ENCODE data around the gene TUBG2.
A peak's percentile ranks its signal among the peaks of the same experiment; 100 is the strongest.

TUBG2 gene

DNA sequence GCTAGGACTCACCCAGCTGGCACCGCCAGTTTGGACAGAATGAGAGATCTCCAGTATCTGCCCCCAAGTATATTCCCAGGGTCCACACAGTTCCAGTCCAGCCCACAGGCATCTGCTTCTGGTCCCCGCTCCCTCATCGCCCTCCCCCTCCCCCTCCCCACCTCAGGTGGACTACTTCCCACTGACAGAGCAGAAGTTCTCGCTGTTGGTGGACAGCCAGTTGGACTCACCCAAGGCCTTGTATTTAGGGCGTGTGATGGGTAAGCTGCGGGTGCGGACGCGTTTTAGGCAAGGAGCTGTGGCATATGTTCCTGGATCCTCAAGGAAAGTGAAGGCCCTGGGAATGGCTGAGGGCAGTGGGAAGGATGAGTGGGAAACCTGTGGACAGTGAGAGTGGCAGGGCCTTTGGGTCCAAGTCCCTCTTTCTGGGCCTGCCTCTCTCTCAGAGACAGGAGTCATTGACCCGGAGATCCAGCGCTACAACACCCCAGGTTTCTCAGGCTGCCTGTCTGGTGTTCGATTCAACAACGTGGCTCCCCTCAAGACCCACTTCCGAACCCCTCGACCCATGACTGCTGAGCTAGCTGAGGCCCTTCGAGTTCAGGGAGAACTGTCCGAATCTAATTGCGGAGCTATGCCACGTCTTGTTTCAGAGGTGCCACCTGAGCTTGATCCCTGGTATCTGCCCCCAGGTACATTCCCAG lies 38.2 kb downstream of the TUBG2 start:
- DNase-seq (ENCODE audit: low read depth in 2 of 2): no peak

DNA sequence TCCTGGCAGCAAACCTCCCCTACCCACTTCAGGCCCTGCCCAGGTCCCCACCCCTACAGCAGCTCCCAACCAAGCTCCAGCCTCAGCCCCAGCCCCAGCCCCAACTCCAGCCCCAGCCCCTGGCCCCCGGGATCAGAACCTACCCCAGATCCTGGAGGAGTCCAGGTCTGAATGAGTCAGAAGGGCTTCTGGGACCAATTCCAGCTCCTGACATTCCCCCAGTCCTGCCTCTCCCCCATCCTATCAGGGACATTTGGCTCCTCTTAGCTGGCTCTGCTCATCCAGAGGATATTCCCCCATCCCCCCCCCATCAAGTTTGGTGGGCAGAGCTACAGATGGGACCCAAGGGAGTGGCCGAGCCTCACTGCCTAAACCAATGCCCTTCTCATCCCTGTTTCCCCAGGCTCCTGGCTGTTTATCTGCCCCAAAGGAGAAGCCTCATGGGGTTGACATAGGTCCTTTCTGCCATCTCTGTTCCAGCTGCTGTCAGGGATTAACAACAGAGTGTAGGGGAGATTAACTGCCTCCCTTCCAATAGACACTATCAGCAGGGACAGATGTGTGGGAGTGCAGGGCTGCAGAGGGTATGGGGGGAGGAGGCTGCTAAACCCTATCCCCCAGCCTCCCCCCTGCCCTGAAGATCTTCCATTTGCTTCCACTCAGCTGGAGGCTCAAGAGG lies 39.8 kb downstream of the TUBG2 start:
- no peak for DNase-seq (ENCODE audit: low read depth in 2 of 2)

DNA sequence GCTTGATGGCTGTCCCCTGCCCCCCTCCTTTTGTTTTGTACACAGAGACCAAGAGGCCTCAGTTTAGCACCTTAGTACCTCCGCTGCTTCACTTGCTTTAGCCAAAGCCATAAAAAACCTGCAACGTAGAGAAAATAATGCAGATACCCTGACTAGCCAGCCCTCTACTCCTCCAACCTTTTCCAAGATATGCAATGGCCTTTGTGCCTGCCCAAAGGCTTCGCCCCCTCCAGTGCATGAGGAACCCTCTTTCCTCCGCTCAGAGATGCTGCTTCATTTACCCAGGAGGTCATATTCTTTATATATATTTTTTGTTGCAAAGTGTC lies 40.3 kb downstream of the TUBG2 start:
- DNase-seq (ENCODE audit: low read depth in 2 of 2): no peak

DNA sequence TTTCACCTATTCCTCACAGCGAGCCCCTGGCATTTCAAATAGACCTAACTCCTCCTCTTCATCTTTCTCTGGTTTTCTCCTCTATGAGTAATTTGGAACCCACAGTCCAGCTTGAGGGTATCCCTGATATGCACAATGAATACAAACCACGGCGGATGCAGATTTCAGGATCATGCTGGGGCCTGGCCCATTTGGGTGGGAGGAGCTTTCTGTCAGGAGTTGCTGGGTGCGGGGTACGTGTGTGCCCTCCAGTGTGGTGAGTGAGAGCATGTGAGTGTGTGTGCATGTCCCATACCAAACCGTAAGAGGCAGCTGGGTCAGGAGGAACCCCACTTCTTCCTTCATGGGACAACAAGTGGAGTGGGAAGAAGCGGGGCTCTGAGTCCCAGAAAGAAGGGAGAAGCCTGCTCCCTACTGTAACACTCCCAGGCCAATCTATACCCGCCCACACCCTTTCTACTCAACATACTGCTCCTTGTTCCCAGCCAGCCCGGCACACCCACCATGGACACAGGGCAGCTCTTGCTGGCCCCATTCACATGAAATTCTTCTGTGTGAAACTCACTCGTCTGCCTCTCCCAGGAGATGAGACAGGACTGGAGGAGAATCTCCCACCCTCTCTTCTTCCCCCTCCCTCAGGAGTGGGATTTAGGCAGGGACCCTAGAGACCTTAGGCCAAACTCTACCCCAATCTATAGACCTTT lies 41.7 kb downstream of the TUBG2 start:
- DNase-seq (ENCODE audit: low read depth in 2 of 2): no peak

DNA sequence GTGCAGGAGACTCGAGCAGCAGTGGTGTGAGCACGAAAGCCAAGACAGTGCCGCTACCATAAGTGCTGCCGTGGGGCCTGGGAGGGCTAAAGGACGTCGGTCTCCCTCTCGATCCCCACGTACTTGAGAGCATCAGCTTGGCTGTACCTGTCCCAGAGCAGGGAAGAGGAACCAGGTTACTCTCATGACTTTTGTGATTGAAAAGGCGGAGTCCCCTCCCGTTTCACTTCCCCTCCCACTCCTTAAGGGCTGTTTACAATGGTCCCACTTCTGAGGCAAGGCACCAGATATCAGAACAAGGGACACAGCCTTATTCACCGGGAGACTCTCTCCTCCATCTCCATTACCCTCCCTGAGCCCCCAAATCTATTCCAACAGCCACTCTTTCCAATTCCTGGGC lies 43.4 kb downstream of the TUBG2 start:
- no peak for DNase-seq (ENCODE audit: low read depth in 2 of 2)

DNA sequence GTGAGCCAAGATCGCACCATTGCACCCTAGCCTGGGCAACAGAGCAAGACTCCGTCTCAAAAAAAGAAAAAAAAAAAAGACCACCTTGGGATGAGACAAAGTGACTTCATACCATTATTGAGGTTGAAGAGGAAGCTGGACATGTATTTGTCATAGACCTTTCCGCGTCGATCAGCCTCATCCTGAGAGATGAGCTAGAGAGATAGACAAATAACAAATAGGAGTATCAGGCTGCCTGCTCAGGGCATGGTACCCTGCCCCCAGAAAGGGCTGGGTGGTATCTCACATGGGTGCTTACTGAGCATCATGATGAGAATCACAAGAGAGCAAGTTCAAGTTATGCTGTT lies 45.4 kb downstream of the TUBG2 start:
- no peak for DNase-seq (ENCODE audit: low read depth in 2 of 2)

DNA sequence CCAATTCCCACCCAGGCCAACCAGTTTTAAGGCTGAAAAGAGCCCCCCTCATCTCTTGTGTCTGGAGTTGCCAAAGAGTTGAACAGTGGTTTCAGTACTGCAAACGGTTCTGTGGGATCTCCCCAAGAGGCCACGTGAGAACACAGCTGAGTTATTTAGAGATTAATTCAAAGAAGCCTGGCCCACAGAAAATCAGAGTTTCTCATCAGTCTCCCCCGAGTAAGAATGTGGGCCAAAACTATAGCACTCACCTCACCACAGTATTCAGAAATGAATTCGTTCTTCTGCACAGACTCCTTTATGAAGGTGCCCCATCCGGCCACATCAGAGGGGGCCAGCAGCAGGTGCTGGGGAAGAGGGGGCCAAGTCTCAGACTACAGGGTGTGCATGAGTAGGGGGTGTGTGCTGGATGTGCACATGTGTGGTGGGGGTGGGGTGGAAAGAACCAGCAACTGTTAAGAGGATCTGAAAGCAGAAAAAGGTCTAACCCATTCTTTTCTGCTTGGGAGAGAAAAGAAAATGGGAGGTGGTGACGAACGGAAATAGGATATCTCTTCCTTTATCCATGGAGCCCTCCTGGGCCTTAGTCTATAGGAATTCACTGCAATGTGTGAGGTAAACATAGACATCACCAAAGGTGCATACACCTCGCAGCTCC lies 45.9 kb downstream of the TUBG2 start:
- DNase-seq (ENCODE audit: low read depth in 2 of 2): no peak

DNA sequence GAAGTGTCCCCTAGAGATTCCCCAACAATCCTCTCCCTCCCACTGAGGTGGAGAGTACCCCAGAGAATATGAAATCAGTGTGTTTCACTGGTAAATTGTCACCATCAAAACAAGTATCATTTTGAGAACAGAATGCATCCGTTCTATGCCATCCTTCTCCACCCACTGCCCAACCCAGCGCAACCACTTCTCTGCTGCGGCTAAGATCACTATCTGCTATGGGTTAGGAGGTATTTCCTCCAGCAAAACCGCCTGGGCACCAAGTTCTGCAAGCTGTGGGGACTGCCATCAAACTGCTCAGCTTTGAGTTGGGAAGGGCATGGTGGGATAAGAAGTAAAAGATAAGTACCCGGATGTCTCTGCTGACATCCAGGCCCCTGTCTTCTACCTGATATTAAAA lies 47.6 kb downstream of the TUBG2 start:
- DNase-seq (ENCODE audit: low read depth in 2 of 2): peak in 1 of 2 donors; percentile 47

DNA sequence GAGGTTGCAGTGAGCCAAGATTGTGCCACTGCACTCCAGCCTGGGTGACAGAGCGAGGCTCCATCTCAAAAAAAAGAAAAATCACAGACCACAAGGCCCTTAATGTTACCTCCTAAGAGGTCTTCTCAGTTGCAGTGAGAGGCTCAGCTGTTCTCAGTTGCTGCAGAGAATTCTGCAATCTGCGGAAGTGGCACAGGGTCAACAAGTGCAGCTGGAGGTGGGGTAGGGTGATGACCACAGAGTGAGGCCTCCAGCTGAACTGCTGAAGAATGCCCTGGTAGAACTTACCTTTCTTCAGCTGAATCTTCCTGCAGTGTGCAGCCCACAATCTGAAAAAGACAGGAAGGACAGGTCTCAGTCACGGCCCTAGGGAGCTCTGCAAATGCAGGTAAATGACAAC lies 49.5 kb downstream of the TUBG2 start:
- DNase-seq (ENCODE audit: low read depth in 2 of 2): no peak

DNA sequence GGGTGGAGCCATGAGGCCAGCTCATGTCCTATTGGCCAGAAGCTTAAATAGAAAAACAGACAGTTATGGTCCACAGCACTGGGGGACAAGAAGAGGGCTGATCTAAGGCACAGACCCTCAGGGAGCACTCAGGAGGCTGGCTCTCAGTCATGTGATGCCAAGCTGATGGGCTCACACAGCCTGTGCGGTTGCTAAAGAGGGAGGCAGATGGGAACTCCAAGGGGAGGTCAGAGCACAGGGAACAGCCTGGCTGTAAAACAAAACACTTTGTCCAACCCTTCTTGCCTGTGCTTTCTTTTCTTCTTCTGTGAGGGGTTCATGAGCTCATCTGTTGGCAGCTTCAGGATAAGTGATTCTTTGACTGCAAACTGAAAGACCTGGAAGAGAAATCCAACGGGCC lies 50.5 kb downstream of the TUBG2 start:
- DNase-seq (ENCODE audit: low read depth in 2 of 2): no peak

Measured in activated CD8-positive, alpha-beta memory T cell treated with anti-CD3 and anti-CD28 coated beads for 4 hours (primary cell).